Amniotic stem cell (primary cell): ENCODE data around the gene IGFBP5.
A peak's percentile ranks its signal among the peaks of the same experiment; 100 is the strongest.

Experiments
- DNase-seq: peaks from one replicate; lab custom pipeline; 2025; lab: John Stamatoyannopoulos, UW

The IGFBP5 gene, protein sequence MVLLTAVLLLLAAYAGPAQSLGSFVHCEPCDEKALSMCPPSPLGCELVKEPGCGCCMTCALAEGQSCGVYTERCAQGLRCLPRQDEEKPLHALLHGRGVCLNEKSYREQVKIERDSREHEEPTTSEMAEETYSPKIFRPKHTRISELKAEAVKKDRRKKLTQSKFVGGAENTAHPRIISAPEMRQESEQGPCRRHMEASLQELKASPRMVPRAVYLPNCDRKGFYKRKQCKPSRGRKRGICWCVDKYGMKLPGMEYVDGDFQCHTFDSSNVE

GRCh38 chr2:216695401-216695821 is at the start of gene IGFBP5:
Gene IGFBP5 (minus strand): TSS chr2:216695549. CDS start chr2:216694775, 774 bp downstream.
- peak; percentile 65 for DNase-seq

GRCh38 chr2:216743781-216744180 is 48.4 kb upstream of the IGFBP5 start:
- DNase-seq: no peak

DNA sequence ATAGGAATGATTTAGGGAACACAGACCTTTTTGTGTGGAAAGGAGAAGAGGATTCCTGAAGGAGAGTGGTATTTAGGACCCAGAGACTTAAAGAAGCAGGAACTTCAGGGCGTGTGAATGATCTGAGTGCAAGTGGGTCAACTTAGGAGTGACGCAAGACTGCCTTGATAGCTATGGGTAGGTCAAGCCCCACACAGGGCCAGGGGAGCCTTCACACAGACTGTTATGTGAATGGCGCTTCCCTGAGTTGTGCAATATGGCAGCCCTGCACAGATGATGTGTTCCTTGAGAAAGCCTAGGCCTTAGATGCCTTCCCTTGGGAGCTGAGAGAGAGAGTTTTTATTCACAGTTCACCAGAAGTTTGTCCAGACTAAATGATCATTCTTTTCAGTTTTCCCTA is 47.1 kb upstream of the IGFBP5 start:
- DNase-seq: no peak

DNA sequence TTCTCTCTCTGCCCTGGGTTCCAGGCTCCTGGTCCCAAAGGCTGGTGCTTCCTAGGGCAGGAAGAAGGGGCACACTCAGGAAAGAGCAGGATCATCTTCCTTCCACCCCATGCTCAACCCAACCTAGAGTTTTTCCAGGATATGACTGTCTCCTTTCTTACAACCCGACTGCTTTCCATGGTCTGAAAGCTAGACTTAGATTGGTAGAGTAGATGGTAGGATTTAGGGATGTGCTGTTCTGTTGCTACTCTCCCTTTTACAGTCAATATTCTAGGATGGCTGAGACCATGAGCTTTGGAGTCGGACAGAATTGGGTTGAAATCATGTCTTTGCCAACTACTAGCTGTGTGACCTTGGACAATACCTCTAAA is 45.9 kb upstream of the IGFBP5 start:
- DNase-seq: no peak

- DNase-seq: no peak
Observed at GRCh38 chr2:216740557-216741222, 45.3 kb upstream of the IGFBP5 start.

DNA sequence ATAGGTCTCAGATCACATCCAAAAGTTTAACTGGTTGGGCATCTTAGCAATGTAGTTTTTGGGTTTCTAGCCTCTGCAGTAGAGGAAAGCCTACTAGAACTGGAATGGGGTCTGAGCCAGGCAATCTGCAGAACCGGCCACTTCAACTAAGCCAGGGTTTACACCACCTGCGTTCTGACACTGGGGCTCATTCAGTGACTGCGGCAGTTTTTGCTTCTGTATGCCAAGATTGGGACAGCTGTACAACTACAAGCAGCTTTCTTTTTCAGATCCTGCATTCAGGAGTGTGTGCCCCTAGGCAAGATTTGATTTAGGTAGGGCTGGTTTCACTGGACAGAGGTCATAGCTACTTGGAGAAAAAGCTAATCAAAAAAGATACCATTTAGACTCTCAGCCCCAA is 43.7 kb upstream of the IGFBP5 start:
- DNase-seq: no peak

- no peak for DNase-seq
Observed at GRCh38 chr2:216737676-216738075, 42.3 kb upstream of the IGFBP5 start.

GRCh38 chr2:216736326-216736725 is 41.0 kb upstream of the IGFBP5 start:
- no peak for DNase-seq

DNA sequence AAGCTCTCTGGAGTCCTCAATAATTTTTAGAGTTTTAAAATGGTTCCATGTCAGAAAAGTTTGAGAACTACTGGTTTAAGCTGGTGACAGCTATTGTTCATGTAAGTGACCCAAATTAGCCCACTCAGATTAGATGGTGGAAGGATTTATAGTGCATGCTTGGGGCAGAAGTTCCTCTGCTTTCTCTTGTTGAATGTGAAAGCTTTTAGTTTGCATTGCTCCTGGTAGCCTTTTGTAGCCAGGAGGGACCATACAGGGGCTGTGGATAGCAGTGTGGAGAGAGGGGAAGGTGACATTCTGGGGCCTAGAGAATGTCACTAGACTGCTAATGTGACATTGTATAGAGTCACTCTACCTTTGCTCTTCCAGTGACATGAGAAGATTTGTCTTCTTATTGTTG is 40.3 kb upstream of the IGFBP5 start:
- no peak for DNase-seq

DNA sequence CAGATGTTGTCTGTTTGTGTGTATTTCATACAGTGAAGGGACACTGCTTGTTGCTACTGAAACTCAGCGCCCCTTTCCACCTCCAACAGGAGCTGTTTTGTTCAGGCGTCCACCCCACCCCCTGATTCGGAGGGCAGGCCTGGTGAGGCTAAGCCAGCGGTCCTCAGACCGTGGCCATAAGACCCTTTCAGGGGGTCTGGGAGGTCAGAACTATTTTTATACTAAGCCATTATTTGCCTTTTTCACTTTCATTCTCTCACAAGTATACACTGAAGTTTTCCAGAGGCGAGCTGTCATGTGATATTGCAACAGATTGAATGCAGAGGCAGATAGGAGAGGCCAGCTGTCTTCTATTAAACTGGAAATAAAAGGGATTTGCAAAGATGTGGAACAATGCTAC is 39.7 kb upstream of the IGFBP5 start:
- no peak for DNase-seq

- DNase-seq: no peak
Observed at GRCh38 chr2:216733046-216733445, 37.7 kb upstream of the IGFBP5 start.

GRCh38 chr2:216732334-216732733 is 37.0 kb upstream of the IGFBP5 start:
- no peak for DNase-seq

DNA sequence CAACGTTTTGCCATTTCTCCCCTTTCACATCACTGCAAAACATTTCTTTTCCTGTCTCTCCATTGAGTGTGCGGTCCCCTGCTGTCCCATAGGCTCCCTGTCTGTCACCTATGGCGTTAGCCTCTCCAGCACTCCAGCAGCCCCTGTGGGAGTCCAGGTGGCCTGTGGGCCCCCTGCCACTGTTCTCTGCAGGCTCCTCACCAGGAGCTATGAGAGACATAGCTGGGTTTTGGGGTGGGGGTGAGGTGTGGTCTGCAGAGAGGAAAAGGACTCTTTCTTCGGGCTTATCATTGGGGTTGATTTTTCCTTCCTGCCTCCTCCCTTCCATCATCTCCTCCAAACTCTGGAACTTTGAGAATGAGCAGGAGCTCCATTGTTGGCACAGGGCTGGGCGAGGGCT is 36.1 kb upstream of the IGFBP5 start:
- DNase-seq: no peak

DNA sequence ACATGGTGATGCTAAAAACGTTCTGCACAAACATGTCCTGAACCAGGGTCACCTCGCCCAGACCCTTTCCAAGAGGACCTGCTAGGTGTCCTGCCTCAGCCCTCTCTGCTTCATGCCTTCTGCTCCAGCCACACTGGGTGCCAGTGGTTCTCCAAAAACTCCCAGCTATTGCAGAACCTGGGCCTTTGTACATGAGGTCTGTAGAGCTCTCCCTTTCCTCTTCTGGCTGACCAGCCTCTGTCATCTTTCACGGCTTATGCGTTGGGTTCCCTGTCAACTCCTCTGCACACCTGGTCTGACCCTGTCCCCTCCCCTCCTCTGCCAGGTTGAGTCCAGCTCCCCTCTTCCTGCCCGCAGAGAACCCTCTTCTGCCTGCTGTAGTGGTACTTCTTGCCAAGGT is 35.5 kb upstream of the IGFBP5 start:
- no peak for DNase-seq

DNA sequence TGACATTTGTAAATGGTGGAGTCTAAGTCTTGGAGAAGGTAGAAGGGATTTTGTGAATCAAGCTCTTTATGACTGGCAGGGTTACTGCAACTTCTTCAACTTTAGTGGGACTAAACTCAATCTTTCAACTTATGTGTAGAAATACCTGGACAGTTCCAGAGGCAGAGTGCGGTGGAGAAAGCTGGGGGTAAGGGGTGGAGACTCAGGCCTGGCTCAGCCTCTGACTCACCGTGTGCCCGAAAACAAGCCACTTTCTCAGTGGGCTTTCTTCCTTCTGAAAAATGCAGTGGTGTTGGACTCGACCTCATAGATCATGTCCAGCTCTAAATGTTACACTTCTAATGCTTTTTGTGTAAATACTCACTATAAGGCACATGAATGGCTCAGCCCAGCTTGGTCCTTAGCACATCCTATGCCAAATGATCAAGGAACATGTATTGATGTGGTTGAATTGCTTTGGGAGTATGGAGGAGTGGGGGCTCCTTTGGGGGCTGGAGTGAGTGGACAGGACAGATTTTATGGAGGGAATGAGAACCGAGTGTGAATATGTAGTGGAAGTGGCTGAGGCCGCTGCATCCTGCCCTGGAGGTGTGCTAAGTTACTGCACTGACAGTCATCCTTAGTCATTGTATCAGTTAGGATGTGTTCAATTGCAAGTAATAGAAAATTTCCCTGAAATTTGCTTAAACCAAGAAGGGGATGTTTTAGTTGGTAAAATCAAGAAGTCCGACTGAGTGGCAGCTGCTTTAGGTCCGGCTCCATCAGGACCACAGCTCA is 32.2 kb upstream of the IGFBP5 start:
- DNase-seq: no peak

DNA sequence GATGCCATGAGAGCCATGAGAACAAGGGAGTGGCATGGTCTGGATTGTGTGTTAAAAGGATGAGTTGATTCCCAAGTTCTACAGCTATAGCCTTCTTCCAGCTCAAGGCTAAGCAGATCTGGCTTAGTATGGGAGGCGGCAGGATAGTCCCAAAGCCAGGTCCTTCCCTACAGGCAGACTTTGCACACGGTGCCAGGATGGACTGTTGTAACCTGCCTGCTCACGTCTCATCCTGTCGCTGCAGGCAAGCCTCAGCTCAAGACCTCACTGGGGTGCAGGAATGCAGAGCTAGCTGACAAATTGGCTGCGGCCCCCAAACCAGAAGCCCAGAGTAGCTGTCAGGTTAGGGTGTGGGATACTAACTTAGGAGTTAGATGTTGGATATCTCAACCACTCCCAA is 28.8 kb upstream of the IGFBP5 start:
- DNase-seq: no peak

DNA sequence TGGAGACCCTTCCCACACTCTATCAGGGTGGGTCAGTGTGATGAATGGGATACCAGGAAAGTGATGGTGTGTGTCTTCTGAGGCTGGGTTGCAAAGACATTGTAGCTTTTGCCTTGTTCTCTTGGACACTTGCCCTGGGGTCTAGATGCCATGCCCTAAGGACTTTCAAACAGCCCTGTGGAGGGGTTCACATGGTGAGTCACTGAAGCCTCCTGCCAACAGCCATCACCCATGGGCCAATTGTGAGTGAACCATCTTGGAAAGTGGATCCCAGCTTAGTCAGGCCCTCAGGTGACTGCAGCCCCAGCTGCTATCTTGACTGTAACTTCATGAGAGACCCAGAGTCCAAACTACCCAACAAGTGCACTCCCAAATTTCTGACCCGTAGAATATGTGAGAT is 25.8 kb upstream of the IGFBP5 start:
- no peak for DNase-seq

DNA sequence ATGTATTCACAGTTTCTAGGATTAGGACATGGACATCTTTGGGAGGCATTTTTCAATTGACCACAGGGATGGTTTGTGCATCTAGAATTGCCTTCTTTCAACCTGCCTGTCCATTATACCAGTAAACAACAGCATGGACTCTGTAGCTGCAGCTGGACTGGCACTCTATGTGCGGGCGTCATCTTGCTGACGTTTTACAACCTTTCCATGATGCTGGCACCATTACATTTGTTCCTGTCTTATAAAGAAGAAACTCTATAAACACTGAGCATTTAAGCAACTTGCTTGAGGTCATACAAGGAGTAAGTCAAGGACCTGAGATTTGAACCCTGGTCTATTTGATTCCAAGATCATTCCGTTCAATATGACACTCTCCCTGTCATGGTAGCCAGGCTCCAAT is 25.4 kb upstream of the IGFBP5 start:
- no peak for DNase-seq

DNA sequence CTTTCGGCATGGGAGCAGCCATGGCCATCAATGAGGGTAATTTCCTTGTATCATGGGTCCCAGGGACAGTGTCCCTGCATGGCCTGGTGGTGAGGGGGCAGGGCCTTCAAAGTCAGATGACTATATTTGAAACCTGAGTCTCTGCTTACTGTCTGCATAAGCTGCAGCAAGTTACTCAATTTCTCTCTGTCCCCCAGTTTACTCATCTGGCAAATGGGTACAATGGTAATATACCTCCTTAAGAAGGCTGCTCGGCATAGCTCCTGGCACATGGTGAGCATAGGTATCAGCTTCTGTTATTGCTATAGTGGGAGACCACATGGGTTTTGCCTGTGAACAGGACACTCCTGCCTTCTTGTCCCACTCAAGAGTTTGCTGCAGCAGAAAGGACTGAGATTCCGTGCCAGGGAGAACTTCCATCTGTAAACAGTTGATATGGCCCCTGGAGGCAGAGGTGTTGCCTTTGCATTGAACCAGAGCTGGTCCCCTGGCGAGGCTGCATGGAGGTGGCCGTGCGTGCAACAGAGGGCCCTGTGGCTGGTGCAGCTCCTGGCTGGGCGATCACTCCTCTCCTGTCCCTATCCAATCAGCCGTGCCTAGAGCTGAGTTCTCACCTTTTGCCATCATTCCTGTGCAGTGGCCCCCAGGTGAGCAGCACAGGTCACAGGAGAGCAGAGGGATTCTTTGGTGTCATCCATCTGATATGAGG is 22.7 kb upstream of the IGFBP5 start:
- DNase-seq: no peak

DNA sequence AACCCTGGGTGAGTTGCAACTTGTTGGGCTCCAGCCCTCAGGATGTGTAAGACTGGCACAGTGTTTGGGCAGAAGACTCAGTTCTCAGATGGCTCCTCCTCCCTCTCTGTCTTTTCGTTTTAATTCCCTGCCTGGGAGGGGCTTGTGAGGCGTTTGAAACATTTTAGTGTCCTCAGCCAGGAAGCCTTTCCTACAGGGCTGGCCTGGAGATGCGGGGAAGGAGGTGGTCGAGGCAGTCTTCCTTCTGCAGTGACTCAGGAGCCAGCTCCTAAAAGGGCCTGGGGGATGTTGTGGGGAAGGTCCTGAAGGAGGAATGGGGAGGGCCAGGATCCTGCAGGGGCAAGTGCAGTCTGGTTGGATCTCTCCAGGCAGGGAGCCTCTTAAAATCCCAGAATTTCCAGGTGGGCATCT is 22.1 kb upstream of the IGFBP5 start:
- DNase-seq: no peak

DNA sequence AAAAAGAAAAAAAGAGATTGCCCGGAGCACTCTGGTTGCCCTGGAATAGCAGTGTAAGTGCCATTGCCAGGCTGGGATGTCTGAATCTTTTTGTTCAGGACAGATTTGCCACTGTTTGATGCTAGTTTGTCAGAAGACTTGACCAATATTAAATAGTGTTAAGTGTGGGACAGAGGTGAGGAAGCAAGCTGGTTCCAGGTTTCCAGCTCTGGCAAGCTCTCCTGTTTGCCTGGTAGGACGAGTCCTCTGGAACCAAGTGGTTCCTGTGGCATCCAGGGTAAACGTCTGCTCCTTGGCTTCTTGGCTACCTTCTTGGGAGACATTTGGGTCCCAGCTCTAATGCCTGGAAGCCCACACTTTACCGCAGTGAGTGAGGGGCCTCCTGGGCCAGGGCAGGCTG is 20.8 kb upstream of the IGFBP5 start:
- DNase-seq: no peak

- DNase-seq: no peak
Observed at GRCh38 chr2:216715402-216715974, 20.1 kb upstream of the IGFBP5 start.
